Kidney tubule cell (primary cell): ENCODE results near the gene NTRK2.

Experiments
- DNase-seq: peaks from one replicate; pipeline ENCODE4 v3.0.0-alpha.2; 2018; ENCODE audit warnings: low spot score

NTRK2 gene

DNA sequence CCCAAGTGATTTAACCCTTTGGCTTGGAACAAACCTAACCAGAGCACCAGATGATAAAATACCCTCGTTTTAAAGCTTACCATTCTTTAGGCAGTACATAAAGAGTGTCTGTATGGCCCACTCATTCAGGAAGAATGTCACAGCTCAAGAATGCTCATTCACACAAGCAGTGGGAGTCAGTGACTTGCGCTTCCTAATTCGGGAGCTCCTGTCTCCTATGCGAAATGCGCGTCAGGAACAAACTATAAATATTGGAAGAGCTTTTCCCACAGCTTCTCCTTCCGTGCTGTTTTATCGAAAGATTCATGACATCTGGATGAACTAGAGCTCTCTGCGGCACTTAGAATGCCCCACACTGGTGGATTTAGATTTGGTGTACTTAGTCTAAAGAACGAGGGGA, 66.6 kb downstream of the NTRK2 start:
- DNase-seq = no peak

DNA sequence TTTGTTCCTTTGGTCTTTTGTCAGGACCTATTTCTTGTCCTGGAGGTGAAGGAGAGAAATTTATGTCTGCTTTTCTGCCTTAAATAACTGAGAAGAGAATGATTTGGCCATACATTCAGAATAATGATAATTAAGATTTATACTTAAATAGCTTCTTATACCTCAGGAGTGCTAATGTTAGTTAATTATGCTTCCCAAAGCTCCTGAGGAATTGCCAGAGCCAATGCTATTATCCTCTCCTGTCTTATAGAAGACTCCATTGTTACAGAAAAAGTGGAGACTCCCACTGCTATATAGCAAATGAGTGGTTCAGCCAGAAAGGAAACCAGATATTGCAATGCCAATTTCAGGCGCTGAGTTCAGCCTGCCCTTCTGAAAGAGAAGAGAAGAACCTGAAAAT, 67.0 kb downstream of the NTRK2 start:
- no peak for DNase-seq

DNA sequence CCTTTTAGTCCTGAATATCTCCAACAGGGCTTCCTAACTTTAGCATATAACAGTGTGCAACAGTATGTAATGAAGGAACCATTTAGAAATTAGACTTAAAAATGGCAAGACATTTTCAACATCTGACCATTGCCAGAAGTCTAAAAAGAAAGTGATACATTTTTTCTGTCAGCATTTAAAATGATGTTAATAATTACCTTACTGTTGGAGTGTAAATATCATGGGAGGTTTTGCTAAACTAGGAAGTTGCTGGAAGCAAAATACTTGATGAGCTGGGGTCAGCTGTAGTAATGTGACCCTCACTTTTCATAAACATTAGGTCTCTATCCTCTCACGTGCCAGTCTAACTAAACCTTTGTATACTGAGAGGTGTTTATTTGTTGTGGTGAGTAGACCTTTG, 68.8 kb downstream of the NTRK2 start:
- peak; percentile 5 for DNase-seq

DNA sequence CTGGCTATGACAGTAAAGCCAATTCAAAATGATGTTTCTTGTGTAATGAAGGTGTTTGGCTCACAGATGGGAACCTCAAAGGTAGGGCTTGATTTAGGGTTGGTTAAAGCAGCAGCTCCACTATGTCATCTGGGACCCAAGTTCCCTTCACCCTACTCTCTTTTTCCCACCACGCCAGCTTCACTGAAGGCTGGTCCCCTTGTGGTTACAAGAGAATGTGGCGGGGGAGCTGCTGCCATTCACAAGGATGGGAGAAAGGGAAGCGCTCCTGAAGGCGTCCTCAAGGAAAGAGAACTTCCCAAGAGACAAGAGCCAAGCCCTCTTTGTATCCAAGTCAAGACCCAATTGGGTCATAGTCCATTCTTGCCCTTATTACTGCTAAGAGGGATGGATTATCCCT, 72.7 kb downstream of the NTRK2 start:
- no peak for DNase-seq

DNA sequence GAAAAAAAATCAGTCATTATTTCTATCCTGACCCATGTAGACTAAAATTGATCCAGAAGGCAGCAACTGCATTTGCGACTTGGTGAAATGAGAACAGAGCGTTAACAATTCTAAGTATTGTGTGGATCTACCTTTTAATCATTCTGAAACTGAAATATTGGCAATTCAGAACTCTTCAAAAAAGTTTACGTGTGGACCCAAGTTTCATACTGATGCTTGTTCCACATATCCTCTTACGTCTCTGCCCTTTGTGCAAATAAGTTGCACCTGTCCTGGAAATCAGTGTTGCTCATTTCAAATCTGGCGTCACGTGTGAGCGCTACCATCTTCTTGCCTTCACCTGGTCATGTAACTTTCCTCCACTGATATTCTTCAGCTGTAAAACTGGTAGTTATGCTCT, 74.7 kb downstream of the NTRK2 start:
- no peak for DNase-seq

DNA sequence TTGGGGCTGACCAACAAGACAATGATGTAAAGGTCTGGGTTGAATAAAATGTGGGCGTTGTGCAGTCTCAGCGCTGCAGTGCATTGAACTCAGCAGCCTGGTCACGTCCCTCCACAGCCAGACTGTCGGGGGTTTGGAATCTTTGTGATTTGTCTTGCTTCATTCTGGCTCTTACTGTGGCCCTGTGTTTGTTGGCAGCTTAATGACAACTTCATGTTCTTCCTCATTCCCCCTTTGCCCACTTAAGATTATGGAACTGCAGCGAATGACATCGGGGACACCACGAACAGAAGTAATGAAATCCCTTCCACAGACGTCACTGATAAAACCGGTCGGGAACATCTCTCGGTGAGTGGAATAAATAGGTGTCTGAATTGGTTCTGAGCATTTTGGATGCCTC, 75.2 kb downstream of the NTRK2 start:
- no peak for DNase-seq

DNA sequence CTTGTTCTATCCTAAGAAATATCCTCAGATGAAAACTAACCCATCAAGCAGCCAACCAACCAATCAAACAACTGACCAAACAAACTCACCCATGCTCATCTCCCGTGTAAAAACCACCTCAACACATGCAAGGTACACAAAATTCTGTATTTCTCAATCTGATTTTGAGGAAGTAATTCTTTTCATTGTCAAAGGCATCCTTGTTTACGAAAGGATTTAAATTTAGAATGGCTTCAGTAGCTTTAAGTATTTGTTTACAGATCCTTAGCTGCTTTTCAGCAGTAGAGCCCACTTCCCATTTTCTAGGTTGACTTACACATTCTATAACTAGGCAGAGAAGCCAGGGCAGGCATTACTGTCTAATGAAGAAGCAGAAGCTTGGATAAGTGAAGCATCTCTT, 78.6 kb downstream of the NTRK2 start:
- no peak for DNase-seq

DNA sequence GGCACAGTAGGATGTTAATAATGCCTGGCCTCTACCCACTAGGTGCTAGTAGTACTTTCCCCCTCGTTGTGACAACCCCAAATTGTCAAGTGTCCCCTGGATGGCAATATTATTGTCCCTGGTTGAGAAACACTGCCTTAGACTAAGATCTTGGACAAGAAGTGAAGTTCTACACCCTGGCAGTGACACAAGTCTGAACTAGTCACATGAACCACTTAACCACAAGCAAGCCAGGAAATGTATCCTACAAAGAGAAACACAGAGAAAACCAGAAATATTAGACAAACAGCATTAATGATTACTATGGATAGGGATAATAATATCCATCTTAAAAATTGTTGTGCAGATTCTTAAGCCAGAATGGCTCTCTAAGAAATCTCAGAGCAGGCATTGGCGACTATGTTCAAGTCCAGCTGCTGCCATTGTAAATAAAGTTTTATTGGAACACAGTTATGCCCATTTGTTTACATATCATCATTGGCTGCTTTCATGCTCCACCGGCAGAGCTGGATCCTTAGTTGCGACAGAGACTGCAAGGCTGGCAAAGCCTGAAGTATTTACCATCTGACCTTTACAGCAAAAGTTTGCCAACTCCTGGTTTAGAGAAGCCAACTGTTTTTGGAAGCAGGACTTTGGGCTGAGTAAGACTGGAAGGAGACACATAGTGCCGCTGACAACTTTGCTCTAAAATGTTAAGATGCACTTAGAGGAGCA, 80.8 kb downstream of the NTRK2 start:
- peak; percentile 42 for DNase-seq

DNA sequence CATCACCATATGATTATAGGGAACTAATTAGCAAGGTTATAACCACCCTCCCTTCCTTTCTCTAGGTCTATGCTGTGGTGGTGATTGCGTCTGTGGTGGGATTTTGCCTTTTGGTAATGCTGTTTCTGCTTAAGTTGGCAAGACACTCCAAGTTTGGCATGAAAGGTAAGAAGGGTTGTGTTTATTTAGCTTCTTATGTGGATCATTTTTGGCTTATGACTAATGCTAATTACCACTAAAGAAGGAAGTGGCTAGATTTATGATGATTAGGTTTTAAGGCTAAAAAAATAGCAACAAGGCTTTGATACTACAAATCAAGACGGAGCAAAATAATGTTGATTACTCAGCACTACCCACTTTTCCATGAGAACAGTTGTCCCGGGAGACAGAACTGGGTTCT, 82.4 kb downstream of the NTRK2 start:
- DNase-seq = peak; percentile 50

DNA sequence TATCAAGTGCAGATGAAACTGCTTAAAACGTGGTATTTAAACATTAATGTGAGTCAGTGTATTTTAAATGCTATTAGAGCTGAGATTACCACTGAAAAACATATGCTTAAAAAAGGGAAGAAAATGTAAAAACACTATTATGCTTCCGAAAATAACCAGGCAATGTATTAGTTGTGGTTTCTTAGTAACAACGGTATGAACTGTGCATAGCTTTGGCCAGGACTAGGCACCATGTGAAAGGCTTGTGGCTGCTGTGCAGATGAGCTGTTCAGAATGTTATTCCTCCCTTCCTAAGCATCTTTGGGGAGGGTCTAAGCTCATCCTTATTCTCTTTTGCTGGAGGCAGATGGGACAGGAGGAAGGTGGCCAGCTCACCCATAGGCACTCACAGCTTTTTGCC, 84.9 kb downstream of the NTRK2 start:
- DNase-seq = peak; percentile 25

DNA sequence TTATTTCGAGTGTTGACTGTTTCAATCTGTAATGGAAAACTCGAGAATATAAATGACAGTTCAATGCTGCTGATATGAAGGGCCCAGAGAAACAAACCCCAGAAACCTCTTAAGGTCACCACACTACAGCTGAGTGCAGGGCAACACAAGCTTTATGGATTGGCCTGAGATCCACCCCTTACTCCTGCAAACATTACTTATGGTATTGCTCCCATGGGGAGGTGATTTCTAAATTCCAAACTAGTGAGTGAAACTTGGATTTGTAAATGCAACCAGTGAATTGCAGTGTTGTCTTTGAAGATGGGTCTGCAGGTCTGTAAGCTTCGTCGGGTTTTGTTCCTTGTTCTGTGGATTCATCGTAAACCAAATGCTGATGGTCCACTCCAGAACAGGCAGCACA, 85.4 kb downstream of the NTRK2 start:
- peak; percentile 11 for DNase-seq

DNA sequence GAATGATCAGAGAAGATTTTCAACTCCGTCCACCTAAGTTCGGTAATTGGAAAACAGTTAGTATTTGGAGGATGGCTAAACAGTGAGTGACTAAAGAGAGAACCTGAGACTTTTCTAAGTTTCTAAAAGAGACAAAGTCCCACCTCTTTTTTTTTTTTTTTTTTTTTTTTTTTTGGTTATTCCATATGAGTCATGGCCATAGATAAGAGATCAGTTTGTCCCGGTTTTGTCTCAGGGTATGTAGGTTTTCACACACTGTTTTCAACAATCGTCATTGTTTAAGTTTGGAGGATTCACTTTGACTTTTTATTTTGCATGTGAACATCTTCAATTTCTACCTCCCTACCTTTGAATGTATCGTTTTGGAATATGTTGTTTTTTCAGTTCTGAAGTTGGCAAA, 85.9 kb downstream of the NTRK2 start:
- DNase-seq = no peak

DNA sequence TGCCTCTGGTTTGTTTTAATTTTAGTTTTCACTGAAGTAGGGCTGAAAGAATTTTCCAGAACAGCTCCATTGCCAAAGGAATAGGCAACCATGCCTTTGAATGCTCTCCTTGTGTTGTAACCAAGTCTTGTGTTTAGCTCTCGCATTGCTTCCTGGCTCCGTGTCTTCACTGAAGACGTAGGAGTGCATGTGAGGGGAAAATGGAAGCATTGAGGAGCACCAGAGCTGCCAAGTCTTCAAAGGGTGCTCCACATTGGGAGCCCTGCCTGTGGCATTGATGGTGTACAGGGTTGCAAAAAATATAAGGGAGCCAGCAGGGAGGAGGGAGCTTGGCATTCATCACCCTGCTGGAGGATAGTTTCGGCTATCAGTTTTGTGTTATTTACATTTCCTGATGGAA, 86.6 kb downstream of the NTRK2 start:
- DNase-seq = no peak

DNA sequence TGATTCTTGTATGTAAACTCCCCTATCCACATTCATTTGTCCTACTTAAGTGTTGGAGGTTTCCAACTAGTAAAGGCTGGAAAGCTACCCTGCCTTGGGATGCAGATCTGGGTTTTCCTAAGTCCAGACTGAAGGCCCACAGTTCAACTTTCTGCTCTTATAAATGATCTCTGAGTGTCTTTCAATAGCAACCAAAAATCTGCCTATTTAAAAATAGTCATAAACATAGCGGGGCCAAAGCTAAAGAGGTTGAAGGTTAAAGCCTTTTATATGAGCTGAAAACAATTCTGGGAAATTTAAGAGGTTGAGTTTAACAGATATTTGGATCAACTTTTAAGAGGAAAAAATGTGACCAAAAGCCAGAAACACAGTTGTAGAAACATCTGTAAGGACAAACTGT, 87.2 kb downstream of the NTRK2 start:
- DNase-seq = no peak

DNA sequence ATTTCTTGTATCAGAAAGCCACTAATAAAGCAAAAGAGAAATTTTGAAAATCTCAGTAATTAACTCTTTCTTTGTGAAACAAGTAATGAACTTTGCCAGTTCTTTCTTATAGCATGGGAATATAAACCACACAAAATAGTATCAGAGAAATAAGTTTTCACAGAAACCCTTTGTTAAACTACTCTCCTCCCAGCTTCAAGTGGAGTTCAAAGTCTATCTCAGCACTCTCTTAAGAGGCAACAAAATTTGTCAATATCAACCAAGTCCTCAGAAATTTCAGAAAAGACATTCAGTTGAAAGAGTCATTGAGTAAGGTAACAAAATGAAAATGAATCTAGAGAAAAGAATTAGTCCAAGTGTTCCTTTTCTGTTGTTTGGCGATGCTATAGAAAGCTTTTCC, 89.3 kb downstream of the NTRK2 start:
- no peak for DNase-seq

DNA sequence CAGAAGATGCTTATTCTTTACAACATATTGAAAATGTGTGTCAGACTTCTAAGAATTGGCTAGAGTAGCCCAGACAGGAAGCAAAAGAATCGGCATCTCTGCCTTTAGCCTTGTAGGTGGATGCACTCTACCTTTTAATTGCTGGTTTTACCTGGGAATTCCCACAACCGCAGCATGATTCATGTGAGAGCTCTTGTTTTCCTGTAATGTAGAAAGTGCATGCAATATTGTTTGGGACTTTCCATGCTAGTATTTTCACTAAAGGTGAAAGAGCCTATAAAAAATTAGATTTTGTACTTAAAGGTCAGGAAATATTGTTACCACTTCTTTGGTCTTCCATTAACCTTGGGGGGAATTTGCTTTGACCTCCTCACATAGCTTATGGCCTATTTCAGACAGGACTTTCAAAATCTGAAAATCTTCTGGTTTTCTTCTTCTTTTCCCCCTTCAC, 89.8 kb downstream of the NTRK2 start:
- DNase-seq = peak; percentile 86

DNA sequence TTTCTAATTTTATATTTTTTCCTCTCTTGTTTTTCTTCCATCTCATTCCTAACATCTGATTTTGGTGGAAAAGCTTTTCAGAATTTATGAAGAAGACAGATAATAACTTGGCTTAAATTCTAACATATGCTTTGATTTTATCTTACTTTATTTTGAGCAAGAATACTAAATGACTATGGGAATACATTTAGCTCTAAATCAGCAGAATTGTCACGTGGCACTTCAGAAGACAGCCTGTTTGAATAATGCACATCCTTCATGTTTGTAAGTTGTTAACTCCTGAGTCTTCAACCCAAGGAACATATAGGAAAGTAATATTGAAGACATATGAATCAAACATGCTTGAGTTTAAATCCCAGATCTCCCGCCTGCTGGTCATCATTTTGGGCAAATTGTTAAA, 90.3 kb downstream of the NTRK2 start:
- no peak for DNase-seq

DNA sequence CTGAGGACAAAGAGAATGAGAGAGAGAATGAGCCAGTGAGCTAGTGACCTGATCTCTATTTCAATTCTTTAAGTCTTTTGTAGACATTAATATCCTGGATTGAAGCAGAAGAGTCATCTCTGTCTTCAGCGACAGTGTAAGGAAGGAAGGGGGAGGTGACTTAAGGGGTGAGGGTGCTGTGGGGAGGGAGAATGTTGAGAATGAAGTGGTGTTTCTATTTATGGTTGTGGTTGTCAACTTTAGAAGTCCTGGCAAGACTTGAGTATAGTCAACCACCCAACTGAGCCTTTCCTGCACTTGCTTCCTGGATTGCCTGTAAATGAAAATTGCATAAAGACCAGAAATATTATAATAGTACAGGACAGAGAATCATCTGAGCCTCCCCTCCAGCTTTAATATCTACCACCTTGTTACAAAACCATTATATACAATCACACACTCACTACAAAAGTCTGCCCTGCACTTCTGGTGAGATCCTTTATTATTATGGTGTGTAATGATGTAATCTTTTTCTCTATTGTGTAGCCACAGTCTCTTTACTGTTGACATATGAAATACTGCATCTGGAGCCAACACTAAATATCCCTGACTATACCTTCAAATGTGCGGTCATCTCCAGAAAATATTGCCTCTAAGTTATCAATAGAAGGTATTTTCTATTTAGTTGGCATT, 91.7 kb downstream of the NTRK2 start:
- DNase-seq = peak; percentile 54

DNA sequence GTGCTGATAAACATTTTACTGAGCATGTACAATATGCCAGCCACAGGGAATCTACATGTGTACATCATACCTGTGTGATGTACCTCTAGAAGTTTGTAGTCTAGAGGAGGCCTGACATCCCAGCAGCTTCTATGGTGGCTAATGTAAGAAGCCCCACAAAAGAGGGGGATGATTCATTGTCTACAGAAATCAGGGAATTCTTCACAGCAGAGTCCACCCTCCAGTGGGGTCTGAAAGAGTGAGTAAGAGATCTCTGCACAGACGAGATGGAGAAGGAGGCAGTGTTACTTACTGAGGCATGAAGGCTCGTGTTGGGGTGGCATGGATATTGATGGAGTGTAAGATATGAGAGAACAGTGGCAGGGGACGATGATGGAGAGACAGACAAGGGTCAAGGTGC, 103.0 kb downstream of the NTRK2 start:
- peak; percentile 55 for DNase-seq

DNA sequence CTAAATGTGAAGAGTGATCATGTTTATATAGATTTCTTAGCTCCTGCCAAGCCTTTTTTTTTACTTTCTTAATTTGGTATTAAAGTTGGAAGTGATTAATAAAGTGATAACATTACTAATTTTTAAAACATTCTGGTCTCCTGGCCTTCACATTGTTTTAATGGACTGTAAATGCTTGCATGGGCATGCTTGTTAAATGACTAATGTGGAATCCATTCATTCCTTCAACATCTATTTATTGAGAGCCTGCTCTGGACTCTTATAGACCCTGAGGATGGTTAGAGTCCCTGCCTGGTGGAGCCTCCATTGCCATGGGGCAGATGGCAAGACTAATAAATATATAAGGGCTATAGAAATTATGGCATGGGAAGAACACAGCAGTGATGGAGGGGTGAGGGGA, 103.5 kb downstream of the NTRK2 start:
- DNase-seq = peak; percentile 73

DNA sequence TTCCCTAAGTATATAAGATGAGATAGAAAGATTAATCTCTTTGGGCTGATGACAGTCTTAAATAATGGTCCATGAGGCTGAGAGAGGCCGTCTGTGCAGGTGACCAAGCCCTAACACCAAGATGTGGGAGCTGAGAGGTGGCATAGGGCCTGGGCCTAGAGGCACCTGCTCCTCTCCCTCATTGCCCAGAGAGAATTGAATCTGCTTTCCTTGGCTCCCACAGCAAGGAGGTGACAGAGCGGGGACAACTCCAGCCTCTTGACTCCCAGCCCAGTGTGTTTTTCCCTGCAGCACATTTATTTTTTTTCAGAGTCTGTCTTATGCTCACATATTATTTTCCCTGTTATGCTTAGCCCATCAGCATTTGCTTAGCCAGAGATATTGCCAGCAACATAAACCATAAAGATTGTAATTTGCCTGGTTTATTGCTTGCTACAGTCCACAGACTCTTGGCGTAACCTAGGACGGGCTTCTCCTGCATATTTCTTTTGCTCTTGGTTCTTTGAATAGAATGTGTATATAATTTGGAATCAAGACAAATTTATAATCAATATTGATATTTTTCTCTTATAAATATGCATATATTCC, 105.6 kb downstream of the NTRK2 start:
- DNase-seq = no peak

DNA sequence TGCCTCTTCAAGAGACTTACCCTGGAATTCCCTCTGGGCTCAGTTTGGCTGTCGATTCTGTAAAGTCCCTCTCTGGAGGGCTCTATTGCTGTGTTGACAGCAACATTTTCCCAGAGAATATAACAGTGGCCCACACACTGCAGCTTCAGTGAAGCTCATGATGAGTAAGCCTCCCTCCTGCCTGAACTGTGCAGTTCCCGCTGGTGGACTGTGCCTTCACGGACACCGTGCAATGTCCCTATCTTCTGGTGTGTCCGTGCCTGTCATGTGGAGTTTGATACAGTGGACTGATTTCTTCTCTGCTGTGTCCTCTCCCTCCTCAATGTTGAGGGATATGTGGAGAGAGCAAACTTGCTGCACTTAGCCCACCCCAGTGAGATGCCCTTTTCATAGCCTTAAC, 109.0 kb downstream of the NTRK2 start:
- no peak for DNase-seq

DNA sequence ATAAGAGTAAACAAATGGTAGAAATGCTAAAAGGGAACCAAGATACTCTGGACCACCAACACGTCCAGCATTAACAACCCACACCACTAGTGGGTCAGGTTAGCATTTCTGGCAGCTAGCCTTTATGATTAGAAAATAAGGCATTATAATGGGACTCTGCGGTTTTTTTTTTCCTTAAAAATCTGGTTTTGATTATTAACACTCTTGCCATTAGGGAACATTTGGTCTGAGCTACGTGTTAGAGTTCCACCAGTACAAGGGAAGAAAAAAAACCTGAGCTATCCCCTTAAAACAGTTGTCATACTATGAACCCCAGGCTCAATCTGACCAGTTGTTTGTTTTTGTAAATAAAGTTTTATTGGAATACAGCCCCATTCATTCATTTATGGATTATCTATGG, 110.4 kb downstream of the NTRK2 start:
- DNase-seq = no peak

DNA sequence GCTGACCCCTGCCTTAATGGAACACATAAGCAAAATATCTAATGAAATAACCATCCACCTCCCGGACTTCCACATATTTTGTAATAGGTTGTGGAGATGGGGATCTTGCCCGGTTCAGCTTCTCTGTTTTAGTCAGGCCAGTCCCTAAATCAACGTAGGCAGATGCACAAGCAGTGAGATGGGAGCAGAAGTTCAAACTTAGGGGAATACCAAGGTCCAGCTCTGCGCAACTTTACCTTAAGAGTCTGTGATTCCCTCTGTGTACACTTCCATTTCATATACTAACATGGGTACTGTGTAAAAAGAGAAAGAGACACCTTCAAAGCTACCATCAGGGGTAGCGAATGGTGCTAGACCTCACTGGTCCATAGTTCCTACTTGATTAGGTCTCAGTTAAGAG, 110.9 kb downstream of the NTRK2 start:
- DNase-seq = no peak
